ELF-1 (cell line): ENCODE measurements around the gene RAB14.
"Not testable (repeated sequence)": the region's sequence is repeated elsewhere in the genome, so short reads cannot be mapped to it uniquely, and the experiment has no call there.

Experiments used
- DNase-seq: peaks from one replicate; pipeline ENCODE4 v3.0.0-alpha.2; 2016; ENCODE audit warnings: low read depth, low spot score

Gene RAB14

DNA sequence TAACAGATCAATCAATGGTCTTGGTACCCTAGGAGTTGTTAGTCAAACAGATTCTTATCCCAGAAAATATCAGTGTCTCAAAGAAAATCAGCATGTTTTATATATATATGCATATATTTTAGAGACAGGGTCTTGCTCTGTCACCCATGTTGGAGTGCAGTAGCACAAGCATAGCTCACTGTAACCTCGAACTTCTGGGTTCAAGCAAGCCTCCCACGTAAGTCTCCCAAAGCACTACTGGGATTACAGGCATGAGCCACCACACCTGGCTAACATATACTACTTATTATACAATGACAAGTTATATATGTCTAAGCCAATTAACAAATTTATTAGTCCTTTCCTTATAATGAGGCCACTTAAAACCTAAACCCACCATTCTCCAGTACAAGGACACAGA is 10.4 kb downstream of the RAB14 start:
- DNase-seq = no peak

DNA sequence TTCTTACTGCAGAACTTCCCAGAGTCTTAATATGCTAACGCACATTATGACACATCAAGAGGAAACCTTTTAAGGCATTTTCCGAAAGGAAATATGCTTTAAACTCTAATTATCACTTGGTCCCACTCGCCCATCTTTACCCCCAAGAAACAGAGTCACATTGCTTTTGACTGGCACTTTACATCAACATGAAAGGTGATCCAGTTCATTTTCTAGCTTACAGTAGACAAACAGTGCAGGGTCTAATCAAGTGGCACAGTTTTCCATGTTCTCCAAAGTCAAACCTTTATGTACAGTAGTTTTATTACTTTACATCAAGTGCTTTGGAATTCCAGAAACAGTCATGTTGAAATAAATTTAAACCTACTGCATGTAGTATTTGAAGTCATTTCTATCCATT is 12.0 kb downstream of the RAB14 start:
- no peak for DNase-seq

DNA sequence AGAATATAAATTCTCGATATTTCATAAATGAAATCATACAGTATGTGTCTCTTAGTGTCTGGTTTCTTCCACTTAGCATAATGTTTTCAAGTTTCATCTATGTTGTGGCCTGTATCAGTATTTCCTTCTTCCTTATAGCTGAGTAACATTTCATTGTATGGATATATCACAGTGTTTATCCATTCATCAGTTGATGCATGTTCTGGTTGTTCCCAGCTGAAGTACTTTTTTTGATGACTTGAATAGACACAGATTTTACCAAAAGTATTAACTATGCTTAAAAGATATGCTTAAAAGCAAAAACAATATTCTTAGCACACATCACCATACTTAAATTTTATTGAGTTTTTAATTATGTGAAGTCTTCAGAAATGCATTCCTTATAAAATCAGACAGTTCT is 12.7 kb downstream of the RAB14 start:
- DNase-seq = no peak

DNA sequence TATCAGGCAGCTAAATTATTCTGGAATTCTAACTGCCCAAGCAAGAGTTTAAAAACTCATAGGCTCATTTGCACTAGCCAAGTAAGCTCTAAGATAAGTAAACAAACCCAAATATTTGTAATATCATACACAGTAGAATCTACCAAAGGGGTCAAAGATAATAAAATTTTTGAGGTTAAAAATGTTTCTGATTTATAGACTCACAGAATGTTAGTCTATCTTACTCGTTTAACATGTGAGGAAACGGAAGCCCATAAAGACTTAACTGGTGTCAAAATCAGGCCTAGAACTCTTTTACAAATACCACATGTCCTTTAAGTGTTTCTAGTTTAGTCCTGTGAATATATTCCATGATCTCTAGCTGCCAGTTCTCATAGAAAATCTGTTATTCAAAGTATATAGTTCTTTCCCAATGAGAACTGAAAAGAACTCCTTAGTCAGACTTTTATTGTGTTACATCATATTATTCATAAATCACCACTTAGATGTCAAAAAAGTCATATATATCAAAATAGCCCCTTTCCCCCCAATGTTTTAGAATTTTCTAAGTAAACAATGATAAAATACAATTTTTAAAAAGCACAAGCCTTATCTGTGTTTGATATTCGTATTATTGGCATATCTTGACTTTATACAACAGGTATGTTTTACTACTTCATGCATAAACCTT is 13.9 kb downstream of the RAB14 start:
- no peak for DNase-seq

DNA sequence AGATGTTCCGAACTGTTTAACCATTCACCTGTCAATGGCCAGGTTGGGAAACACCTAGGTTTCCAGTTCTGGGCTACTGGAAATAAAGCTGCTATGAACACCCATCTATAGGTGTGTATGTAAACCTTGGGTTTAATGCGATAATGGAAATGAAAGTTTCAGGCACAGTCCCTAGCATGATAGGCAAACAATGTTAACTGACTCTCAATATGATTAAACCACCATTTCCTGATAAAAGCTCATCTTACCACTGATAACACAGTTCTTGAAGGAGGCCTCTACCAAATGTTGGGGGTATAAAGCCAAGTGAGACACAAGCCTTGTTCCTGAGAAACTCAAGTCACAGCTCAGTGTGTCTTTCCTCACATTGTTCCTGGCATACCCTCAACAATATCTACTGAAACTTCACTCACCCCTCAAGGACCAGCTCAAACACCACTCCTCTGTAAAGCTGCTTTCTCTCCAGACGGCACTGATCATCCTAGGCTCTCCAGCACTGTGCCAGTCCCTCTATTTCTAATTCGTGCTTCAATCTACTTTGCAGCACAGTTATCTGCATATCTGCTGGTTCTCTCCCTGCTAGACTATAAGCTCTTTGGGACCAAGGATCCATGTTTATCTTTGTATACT is 15.8 kb downstream of the RAB14 start:
- DNase-seq = no peak

DNA sequence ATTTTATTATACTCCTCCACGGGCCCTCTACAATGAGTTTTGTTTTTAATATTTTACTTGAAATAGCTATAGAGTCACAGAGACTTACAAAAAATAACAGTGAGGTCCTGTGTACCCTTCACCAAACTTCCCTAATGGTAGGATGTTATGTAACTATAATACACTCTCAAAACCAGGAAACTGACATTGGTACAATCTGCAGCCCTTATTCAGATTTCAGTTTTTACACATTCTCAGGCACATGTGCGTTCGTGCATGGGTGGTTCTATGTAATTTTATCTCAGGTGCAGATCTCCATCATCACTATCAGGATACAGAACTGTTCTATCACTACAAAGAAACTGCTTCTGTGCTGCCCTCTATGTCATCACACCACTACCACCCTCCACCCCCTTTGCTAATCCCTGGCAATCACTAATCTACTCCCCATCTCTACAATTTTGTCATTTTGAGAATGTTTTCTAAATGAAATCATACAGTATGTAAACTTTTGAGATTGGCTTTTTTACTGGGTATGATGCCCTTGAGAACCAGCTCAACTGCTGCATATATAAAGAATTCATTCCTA is 16.4 kb downstream of the RAB14 start:
- DNase-seq = no peak

DNA sequence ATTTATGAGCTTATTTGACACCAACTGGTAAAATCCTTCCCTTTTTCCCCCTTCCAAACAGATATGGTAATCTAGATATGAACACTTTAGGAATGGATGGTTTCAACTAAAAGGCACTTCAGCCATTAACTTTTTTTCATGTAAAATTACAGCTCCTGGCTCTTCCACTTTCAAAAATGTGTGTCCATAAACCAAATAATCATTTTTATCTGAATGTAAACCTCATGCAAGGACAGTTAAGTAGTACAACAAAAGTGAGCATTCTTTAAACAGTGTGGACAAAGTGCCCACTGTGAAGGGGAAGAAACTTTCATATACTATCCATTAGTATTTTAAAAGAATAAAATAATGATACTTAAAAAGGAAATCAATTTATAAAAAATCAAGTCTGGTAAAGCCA is 17.2 kb downstream of the RAB14 start:
- no peak for DNase-seq

DNA sequence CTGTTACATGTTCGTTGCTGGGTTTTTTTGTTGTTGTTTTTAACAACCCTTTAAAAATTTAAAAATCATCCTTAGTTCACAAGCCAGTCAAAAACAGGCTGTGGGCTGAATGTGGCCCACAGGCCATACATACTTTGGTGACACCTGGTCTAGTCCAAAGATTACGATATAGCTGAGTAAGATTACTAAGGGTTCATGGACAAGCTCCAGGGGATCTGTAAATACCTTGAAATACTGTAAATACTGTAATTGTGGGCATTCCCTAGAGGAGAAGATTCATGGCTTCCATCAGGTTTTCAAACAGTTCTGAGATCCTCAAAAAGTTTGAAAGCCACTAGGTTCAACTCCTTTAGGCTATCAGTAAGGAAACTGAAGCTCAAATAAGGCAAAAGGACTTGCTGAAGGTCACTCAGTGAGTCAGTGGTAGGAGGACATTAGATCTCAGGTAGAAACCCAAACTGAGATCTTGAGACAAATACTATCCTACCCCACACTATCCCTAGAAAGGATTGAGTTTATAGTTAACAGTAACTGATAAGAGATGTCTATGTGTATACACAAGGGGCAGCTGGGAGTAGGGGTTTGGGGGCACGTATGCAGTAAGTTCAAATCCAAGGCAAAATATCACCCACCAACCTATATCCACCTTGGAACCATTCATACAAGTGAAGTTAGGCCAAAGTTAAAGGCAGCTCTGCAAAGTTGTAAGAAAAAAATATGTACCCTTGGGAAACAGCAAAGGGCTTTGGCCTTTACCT is 17.8 kb downstream of the RAB14 start:
- no peak for DNase-seq

DNA sequence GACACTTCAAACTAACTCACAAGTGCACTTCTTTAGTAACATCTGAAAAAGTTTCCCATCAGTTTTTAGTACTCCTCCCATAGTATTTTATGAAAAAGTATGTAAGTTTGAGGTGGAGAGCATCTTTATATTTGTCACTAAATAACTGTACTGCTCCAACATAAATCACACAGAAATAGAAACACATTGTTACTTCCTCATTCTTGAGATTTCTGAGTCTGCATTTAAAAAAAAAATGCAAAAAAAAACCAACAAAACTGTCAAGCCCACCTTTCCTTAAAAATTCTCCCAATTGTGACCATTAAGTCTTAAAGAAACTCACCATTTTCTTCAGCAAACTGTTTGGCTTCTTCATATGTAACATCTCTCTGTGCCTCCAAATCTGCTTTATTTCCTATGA is 18.7 kb downstream of the RAB14 start:
- DNase-seq = no peak

DNA sequence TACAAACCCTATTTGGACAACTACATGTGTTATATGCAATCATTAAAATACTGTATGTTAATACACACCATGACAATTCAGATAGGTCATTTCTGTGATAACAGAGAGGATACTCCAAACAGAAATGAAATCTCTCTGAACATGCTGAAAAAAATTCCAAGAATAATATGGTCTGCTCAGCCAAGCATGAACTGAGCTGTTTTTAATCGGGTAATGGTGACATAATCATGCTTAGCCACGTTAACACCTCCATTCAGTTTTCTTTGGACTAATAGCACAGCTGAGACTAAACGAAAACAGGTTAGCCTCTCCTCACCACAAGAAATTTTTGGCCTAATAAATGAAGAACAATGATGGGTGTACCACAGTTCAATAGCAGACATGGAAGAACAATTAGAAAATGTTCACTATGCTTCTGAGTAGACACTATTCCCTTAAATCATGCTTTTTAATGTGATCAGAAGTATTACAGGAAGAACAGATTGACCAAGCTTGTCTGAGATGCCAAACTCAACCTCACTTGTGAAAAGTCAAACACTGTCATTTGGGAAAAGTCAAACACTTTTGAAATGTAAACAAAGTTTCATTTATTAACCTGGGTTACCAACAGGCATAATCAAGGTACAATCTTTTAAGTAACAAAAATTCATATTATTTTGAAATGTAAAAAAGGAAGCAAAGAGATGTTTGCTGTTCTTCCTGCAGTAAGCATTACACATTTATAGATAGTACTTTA is 19.4 kb downstream of the RAB14 start:
- DNase-seq = no peak

DNA sequence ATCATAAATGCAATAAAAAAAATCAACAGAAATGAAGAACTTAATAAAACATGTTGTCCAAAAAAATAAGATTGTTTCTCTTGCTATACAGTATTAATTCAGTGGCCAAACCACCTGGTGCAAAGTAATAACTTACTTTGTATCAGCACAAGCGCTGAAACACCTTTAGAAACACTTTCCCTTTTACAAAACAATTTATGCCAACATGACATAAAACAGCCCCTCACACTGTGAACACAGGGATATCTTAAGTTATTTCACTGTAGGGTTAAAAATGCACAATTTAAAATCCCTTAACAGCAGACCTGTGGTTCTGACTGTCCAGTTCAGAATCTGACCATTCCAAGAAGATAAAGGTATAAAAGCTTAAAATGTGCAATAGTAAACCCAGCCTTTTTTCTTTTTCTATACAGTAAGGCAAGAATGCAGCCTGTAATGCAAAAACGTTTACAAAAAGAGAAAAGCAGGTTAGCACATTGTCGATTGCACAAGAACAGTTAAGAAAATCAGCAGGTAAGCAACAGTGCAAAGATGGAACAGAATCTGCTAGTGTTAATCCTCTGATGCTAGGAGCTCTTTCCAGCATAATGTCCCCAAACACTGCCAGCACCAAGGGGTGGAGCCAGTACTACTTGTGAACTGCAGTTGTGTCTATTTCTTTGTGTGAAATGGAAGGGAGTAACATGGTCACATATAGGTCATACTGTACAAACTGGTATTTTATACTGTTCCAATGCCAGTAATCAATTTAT is 21.6 kb downstream of the RAB14 start:
- DNase-seq = no peak

DNA sequence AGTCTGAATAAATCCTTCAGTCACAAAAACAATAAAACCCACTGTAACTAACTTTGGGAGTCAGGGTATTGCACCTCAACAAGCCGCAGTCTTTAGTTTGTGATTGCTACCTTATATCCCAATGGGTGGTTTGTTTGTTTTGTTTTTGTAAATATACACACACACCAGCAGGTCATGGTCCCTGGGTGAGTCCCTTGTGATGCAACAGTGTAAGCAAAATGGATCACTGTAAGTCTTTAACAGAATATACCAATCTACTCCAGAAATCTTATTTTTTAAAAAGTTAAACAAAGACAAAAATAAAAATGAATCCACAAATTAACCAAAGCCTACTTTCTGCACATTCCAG is 22.3 kb downstream of the RAB14 start:
- DNase-seq = not testable (repeated sequence)

DNA sequence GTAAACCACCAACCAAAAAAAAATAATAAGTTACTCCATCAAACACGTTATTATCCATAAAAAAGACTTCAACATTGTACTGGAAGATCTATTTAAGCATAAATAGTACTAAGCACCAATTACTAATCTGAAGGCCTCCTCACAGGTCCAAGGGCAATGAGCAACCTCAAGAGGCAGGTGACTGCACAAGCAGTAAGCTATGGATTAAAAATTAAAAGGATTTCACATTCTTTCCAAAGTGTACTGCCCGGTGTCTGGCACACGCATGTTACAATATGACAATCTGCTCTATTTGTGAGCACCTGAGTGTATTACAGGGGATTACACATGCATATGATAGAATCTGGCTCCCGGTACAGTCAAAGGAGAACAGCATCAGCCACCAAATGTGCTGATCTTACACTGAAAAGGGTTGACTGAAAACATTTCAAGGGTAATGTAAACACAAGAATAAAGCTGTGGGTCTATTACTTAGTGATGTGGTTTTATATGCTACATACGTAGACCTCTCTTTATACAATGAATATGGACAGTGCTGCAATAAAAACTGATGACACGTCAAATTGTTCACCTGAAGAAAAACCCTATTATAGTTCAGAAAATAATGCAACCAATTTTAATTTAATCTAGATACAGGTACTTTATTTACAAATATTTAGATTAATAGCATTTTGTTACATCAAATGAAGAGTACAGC is 22.8 kb downstream of the RAB14 start:
- DNase-seq = no peak

DNA sequence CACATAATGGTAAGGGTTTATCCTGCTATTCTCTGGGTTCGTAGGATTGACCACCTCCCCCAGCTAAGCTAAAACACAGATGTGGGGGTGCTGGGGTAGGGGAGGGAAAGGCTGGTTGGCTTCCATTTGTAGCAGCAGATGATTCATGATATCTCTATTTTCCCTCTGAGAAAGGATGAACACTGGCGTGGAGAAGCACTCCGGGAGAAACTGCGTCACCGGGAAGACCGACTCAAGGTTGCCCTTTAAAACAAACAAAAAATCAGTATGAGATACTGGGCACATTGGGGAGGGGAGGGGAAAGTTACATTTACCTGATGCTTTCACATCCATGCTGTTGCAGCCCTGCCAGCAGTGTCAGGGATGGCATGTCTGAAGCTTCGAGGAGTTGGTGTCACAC is 28.2 kb downstream of the RAB14 start:
- no peak for DNase-seq

DNA sequence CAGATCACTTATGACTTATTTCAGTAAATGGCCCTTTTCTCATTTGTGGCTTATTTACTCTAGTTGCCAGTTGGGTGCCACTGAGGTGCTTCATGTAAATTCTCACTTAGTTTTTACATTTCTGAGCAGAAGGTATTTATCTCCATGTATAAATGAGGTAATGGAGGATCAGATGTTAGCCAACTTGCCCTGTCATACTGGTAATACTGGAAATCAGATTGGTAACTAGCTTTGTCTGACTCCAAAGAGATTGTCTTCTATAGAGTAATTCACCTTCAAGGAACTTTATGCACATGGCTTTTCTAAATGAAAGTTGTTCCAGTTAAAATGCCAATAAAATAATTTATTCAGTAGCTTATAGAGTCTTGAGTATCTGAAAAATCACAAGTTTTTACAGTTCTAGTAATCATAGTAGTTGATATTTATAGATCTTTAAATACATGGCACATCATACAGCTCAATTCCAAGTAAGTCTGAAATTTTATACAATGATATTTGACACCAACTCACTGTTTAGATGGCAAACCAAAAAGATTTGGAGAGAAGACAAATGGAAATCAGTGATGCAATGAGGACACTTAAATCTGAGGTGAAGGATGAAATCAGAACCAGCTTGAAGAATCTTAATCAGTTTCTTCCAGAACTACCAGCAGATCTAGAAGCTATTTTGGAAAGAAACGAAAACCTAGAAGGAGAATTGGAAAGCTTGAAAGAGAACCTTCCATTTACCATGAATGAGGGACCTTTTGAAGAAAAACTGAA is 28.8 kb downstream of the RAB14 start:
- no peak for DNase-seq

DNA sequence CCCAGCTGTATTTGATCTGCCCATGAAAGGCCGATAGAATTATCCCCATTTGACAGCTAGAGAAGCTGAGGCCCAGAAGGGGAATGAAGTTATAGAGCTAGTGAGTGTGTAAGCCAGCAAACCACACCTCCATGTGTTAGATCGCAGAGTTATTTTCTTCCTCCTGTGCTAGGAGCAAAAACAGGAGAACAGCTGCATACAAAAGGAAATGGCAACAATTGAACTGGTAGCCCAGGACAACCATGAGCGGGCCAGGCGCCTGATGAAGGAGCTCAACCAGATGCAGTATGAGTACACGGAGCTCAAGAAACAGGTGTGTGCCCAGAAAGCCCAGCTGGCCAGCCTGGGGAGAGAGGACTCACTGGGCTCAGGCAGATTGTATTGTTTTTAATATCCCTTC is 30.4 kb downstream of the RAB14 start:
- no peak for DNase-seq

DNA sequence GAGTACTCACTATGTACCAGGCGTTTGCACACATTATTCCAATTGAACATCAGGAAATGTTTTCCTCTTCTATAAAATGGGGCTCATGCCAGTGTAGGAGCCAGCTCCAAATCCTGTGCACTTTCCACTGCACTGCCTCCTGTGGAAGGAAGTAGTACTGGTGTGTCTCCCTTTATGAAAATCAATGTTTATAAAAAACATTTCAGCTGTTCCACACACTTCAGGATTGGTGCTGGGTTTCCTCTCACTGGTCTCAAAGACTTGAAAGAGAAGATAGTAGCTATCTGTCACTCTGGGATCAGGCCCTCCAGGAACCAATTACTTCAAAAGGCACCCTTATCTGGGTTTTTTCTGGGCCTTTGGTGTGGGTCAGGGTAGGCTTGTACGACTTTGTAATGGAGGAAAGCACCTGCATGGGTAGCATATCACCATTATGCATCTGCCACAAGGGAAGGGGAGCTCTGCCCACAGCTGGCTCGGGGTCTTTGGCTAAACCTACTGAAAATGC is 32.5 kb downstream of the RAB14 start:
- no peak for DNase-seq

DNA sequence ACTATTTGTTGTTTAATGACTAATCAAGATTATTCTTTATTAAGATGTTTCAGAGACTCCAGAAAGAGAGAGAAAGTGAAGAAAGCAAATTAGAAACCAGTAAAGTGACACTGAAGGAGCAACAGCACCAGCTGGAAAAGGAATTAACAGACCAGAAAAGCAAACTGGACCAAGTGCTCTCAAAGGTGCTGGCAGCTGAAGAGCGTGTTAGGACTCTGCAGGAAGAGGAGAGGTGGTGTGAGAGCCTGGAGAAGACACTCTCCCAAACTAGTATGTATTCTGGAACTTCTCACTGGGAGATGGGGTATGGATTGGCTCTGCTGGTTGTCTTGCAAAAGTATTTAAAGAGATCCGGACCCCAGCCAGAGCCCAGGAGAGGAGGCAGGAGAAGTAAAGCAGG is 33.6 kb downstream of the RAB14 start:
- no peak for DNase-seq

DNA sequence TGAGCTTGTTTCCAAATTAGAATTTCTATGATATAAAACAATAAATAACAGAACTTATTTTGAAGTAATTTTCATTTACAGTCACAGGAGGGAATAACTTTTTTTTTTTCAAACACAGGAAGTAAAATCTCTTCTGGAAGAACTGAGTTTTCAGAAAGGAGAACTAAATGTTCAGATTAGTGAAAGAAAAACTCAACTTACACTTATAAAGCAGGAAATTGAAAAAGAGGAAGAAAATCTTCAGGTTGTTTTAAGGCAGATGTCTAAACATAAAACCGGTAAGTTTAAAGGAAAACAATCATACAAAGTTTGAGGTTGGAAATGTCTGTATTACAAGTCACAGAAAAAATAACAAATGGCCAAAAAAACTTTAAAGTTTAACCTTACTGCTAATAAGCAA is 41.6 kb downstream of the RAB14 start:
- no peak for DNase-seq

DNA sequence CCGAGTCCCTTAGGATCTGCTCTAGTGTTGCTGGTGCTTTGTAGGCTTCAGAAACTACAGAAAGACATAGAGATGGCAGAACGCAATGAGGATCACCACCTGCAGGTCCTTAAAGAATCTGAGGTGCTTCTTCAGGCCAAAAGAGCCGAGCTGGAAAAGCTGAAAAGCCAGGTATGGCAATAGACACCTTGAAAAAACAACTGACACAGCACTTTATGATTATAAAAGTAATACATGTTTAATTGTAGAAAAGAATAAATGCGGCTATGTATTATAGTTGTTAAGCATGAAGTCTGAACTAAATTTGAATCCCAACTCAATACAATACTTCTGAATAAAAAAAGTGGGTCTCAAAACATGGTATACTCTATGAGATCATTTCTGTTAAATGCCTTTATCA is 43.7 kb downstream of the RAB14 start:
- DNase-seq = no peak
